GM21360 (cell line): Measurements from ENCODE around the gene ACBD3.
A peak's percentile ranks its signal among the peaks of the same experiment; 100 is the strongest.

Source experiments
- ATAC-seq: cut with Tn5 transposase; IDR thresholded peaks from one replicate; pipeline ENCODE4 v1.9.1; 2021; ENCODE audit warnings: mild to moderate bottlenecking, moderate library complexity; ENCODE audit not compliant: unreplicated experiment

Gene ACBD3

DNA sequence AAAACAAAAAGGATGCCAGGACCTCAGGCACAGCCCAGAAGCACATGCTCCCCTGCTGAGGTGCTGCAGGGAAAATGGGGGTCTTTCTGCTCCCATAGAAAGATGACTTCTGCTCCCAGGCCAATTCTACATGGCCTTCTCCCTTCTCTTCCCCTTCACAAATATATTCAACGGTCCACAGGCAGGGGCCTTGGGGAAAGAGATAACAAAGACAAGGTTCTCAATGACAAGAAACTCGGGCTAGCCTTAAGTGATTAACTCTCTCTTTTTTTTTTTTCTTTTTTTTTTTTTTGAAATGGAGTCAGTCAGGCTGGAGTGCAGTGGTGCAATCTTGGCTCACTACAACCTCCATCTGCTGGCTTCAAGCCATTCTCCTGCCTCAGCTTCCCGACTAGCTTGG lies 69.9 kb downstream of the ACBD3 start:
- no peak for ATAC-seq

DNA sequence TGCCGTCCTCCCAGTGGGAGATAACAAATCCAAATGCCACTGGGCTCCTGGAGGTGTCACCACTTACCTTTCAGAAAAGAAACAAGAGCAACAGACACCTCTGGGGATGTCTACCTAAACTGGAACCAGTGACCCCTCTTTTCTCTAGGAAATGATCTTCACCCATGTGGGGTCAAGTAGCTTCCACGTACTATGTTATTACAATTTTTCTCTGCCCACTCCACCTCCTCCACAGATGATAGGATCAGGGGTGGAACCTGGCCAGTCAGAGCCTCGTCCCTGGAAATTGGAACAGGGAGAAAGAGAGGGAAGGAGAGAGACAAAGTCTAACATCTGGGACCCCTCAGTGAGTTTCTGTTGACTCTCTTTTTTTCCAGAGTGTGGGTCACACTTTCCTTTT lies 73.9 kb downstream of the ACBD3 start:
- ATAC-seq: no peak

DNA sequence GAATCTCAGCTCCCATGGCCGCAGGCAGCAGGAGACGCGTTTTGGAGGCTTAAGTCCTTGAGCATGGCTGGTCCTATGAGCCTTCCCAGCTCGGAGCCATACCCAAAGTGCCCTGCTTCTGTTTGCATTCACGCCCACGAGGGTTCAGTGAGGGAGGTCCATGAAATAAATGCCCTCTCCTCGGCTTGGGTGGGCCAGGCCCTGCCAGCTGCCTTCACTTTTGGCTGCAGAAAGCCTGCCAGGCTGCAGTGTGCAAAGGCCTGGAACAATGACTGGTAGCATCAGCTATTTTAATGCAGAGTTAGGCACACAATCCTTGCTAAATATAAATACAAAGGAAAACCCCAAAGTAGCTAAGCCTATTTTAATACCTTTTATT lies 74.7 kb downstream of the ACBD3 start:
- ATAC-seq: no peak

DNA sequence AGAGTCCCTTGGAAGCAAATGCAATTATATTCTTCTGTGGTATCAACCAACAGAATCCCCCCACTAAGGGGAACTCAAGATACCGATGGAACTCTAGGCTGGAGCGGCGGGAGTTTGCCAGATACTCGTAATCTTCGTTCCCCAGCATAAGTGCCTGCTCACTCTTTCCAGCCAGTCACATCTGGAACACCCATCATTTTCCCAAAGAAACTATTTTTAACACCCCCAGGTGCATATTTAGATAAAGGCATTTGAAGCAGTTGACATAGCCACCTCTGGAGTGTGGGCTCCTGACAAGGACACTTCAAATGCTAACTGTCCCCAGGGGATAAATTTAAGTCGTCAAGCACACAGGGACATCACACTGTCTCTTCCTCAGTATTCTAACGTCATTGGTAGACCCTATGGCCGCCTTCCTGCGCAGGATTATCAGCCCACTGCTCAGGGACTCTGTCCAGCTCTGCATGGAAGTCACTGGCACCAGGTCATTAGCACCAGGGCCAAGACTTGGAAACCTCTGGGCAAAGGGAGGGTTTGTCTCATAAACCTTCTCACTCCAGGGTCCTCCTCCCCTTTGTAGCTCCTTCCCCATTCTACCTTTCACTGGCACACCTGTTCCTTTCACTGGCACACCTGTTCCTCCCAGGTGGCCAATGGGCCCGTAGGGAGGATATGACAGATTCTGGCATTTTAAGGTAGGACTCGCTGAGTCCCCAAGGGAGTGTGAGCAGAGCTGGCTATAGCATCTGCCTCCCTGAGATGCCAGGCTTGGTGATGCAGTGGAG lies 75.3 kb downstream of the ACBD3 start:
- no peak for ATAC-seq

- peak; percentile 72 for ATAC-seq
Measured at GRCh38 chr1:226110249-226111097, 76.1 kb downstream of the ACBD3 start.

DNA sequence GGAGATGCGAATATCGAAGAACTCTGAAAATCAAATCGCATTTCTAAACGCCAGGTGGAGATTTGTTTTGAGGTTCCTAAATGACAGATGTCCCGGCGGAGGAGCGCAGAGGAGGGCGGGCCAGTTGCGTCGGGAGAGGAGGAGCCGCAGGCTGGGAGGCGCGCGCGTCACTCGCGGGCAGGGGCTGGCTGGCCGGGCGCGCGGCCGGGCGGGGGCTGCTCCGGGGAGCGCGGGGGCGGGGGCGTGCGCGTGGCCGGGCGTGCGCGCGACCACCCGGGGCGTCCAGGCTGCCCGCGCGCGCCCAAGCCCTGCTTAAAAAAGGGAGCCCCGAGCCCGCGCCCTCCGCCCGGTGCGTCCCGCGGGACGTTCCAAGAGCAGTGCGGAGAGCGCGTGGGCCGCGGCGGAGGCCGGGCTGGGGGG lies 76.7 kb downstream of the ACBD3 start:
- ATAC-seq: peak; percentile 67

DNA sequence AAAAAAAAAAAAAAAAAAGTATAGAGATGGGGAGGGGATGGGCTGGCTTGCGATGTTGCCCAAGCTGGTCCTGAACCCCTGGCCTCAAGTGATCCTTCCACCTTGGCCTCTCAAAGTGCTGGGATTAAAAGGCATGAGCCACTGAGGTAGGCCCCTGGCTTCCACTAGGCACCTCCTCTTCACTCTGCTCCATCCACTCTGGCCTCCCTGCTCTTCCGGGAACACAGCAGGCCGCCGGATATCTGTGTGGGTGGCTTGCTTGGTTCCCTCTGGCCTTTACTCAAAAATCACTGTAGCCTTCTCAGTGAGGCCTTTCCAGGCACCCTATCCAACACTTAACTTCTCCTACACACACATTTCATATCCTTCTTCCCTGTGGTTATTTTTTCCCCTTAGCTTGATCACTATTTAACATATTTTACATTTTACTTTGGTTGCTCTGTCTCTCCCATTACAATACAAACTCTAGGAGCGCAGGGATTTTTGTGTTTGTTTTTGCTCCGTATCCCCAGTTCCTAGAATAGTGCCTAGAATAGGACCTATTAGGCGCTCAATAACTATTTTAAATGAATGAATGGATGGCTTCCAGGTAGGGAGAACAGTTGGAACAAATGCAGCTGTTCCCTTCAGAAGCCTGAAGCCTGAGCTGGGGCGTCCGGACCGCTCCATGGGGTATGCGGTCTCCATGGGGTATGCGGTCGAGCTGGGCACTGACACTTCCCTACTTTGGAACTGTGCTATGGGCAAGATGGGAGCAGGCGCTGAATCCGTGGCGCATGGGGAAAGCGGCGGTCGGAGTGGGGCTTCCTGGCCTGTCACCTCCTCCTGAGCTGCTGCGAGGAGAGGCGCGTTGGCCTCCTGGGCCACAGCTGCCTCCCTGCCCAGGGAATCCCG lies 77.4 kb downstream of the ACBD3 start:
- no peak for ATAC-seq

GRCh38 chr1:226107471-226108460 lies 78.8 kb downstream of the ACBD3 start:
- no peak for ATAC-seq

DNA sequence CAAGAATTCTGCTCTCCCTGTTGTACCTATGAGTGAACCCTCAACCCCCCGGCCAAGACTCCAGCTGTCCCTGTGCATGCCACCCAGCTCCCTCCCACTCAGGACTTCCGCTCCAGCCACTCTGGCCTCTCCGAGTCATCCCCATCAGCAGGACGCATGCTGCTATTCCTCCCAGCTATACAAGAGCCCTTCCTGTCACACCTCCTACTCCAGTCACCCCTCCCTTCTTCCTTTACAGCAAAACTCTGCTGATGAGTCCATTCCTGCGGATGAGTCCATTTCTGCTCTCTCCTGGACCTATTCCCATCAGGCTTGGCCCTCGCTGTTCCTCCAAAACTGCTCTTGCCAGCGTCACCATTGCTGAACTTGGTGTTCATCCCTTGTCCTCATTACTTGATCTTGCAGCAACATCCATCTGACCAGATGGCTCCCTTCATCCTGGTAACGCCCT lies 81.8 kb downstream of the ACBD3 start:
- no peak for ATAC-seq

GRCh38 chr1:226100436-226101391 lies 85.8 kb downstream of the ACBD3 start:
- no peak for ATAC-seq

DNA sequence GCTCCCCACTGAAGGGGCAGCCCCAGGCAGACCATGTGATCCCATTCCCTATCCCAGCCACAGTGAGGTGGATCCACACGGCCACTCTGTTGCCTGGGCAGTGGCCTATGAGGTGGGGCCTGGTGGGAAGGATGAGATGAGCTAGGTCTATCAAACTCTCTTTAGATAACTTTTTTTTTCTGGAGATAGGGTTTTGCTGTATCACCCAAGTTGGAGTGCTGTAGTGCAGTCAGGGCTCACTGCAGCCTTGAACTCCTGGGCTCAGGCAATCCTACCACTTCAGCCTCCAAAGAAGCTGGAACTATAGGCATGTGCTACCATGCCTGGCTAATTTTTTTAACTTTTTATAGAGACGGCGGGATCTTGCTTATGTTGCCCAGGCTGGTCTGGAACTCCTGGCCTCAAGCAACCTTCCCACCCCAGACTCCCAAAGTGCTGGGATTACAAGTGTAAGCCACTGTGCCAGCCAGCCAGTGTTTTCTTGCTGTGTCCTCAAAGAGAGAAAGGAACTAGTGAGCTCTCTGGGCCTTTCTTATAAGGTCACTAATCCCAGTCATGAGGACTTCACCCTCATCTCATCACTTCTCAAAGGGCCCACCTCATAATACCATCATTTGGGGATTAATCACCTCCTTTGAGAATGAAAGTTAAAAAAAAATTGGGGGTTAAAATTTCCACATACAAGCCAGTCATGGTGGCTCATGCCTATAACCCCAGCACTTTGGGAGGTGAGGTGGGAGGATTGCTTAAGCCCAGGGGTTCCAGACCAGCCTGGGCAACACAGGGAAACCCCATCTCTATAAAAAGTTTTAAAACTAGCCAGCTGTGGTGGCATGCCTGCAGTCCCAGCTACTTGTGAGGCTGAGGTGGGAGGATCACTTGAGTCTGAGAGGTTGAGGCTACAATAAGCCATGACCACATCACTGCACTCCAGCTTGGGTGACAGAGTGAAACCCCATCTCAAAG lies 87.4 kb downstream of the ACBD3 start:
- no peak for ATAC-seq

GRCh38 chr1:226097866-226098625 lies 88.5 kb downstream of the ACBD3 start:
- no peak for ATAC-seq

DNA sequence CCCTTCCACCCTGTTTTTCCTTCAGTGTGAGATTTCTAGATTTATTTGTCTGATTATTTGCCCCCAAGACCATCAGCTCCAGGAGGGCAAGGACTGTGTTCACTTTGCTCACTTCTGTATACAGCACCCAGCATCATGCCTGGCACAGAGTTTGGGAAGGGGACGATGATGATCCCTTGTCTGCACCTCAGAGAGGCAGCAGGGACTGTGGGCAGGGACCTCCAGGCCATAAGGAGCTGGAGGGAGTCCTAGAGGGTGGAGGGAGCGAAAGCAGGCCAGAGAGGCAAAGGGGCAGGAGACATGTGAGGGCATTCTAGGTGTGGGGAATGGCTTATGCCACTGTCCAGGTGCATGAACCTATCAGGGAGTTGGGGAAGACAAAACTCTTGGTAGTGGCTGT lies 91.3 kb downstream of the ACBD3 start:
- no peak for ATAC-seq
